ENCODE data around the gene MAP7D3.
"Not testable (repeated sequence)": the region's sequence is repeated elsewhere in the genome, so short reads cannot be mapped to it uniquely, and the experiment has no call there.

Gene MAP7D3

DNA sequence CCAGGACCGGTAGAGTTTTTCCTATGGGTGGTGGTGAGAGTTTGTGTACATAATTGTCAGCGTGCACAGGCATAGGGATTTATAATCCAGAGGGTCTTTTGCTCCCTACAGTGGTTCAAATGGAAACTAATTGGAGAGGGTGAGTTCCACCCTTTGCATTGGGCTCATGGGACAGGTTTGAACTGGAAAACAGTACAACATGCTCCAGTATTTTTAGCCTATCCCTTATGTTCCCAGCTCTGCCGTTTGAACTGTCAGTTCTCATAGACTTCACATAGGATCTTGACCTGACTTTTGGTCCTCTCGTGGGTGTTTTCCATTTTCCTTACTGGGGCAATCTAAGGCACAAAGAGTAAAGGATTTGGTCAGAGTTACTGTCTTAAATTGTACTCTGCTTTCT, 72.1 kb downstream of the MAP7D3 start:
- DNase-seq = no peak

DNA sequence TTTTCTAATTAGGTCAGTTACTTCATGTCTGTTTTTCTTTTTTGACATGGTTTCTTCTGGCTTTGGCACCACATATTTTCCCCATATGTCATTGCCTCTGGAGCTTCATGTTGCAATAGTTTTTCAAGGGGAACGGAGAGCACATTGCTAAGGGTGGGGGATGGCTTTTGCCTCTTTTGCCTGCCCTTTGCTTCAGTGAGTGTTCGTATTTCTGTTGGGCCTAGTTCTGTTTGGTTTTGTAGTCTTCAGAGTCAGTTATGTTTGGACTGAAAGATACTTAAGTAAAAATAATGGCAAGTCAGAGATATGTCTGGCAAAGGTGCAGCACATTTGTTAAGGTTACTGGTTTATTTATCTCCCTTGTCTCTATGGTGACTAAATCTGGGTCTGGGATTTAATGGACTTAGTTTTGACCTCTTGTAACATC, 74.8 kb downstream of the MAP7D3 start:
- no peak for DNase-seq

DNA sequence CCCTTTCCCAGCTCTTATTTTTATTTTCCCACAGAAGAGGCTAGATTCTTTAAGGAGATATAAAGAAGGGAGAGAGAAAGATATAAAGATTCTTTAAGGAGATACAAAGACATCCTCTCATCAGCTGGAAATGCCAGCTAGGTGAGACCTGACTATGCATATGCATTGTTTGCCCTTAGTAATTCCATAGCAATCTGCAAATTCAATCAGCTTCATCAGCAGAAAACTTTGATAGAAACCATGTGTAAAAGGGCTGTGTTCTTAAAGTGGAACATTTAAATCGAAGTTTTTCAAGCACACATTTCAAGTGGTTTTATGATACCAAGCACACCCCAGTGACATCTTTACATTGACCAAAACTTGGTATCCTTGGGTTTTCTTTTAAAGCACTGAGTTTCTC, 79.8 kb downstream of the MAP7D3 start:
- no peak for DNase-seq

DNA sequence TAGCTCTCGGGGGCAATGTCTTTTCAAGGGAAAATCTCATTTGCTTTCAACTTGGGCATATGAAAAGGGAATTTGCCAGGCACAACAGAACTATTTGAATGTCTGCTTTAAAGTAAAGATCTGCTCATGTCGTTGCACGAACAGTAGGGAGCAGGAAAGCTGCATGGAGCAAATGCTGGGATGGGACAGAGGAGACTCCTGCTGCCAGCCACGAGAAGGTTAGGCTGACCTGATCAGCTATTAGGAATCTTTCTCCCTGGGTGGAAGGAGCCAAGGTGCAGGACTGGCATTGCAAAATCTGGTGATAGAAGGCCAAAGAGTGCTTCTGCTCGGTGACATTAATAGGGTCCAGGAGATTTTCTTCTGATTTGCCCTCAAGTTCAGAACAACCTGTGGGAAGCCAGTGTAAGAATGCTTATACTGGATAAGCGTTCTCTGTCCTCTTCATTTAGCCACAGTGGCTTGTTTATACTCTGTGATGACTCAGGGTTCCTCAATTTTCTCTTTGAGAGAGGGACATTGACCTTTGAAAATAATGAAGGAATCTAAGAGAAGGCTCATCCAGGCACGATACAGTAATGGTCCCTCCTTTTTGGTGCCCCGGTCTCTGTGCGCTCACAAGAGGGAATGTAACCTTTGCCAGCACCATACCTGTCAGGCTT, 80.9 kb downstream of the MAP7D3 start:
- DNase-seq = no peak

DNA sequence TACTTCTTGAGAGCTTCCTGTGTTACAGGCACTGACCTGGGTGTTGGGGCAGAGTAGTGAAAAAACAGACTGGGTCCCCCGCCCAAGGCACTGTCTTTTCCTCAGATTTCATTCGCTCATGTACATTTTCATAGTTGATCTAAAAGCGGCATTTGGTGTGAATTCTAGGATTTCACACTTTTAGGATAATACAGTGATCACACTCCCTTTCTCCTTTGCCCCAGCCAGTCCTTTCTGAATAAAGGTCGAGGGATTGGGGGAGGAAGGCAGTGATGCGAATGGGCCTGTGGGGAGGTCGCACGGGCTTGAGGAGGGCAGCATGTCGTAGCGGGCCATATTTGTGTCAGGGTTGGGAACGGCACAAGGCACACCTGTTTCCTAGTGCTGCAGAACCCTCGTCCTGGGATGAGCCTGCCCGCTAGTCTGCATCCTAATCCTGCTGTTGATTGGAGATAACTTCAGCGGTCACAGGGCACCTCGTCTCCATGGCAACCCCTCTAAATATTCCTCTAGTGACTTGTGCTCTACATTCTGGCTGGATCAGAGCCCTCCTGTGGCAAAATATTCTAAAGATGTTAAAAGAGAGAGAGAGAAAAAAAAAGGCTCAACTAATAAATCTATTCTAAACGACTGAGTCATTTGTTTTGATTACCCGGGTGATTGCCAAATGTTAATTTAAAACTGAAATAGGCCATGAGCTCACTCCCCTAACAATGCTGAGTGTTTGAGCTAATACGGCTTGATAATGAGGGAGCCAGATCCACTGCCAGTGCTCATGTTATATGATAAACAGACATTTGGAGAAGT, 82.1 kb downstream of the MAP7D3 start:
- DNase-seq = peak; percentile 44

DNA sequence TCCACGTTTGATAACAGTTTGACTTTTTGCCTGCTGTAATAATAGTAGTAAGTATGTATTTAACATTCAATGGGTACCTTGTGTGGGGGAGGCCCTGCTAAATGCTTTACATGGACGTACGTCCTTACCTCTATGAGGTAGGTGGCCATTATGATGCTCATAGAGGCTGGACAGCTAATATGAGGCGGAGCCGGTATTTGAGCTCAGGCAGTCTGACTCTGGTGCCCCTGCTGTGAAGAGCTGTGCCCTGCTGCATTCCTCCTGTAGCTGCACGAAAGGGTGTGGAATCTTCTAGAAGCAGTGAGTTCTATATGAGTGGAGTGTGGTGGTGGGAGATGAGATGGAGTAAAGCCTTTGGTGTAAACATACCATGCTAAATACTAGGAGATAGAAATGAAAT, 83.2 kb downstream of the MAP7D3 start:
- DNase-seq = not testable (repeated sequence)

DNA sequence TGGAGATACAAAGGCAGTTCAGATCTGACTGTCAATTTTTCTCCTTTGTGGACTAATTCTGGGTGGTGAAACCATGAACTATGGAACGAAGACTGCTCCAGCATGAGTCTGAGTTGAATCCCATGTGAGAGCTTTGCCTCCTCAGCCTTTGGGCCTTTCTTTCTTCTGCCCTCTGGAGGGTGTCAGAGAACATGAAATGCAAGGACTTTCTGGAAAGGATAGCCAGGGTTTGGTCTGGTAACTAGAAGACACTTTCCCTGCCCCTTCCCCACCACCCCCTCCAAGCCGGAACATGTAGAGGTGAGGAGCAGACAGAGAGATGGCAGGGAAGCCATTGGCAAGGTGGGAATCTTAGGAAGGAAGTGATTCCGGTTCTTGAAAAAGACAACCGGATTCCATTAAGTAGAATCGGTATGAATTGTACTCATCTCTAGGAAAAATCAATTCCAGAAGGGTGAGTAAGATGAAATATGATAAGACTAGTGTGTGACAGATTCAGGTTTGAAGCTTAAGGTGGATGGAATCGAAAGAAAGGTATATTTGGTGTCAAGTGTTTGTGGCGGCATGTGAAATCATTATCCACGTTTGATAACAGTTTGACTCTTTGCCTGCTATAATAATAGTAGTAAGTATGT, 84.9 kb downstream of the MAP7D3 start:
- no peak for DNase-seq

DNA sequence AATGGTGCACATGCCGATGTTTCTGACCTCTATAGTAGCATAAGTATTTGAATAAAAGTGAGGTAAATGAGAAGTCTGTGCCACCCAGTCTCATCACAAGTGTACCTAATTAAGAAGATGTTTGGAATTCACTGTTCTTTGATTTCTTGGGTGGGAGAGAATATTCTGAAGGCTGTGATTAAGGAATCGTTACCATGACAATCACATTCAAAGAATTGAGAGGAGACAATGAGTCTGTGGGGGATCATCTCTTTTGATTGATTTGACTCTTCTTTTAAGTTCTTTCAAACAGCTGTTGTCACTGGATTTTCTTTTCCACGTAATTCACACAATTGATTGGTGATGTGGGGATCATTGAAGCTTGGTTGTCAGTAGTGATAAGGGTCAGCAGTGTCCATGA, 85.8 kb downstream of the MAP7D3 start:
- no peak for DNase-seq

DNA sequence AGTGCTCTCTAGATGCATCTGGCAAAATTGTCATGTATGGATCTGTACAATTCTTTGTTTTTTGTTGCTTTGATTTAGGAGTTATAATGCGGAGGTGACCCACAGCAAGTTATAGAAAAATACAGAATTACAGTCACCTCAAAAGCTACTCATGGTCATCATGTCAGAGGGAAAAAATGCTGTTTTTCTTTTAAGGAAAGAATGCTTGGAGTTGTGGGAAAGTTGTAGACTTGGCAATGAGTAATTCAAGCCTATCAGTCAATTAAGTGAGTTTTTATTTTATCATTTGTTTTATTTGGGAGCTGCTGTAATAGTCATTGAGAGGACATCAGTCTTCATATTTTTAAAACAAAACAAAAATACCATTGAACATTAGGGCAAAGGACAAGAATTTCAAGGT, 87.5 kb downstream of the MAP7D3 start:
- no peak for DNase-seq
